ENCODE measurements around the gene LRP2. TPM values are rescaled to one million over a fixed set of nuclear protein-coding genes. Genes with fewer than 3 reads are reported as not detected.
"Not testable (repeated sequence)": the region's sequence is repeated elsewhere in the genome, so short reads cannot be mapped to it uniquely, and the experiment has no call there.

The LRP2 gene
- polyA plus RNA-seq, 4 donors: 0.01 to 10.4 TPM; not detected in 2

GRCh38 chr2:169325886-169326285 lies 36.4 kb downstream of the LRP2 start:
- not testable (repeated sequence) for H3K4me1 ChIP-seq (ENCODE audit: control insufficient read depth in 3 of 3, insufficient read depth in 2 of 3, low read depth in 1 of 3, low read length in 2 of 3); H3K9me3 ChIP-seq (ENCODE audit: control insufficient read depth in 2 of 2, insufficient read depth in 1 of 2, low read depth in 1 of 2, low read length in 1 of 2); FAIRE-seq; H3K4me3 ChIP-seq (ENCODE audit: low read depth in 1 of 3, low read length in 3 of 3); H3K27ac ChIP-seq (ENCODE audit: low read depth in 1 of 3, low read length in 2 of 3); H3K36me3 ChIP-seq (ENCODE audit: control insufficient read depth in 3 of 3, insufficient read depth in 2 of 3, low read depth in 1 of 3, low read length in 3 of 3); H3K27me3 ChIP-seq (ENCODE audit: control insufficient read depth in 3 of 3, insufficient read depth in 3 of 3, low read length in 3 of 3); DNase-seq
- WGBS, 3 donors: no CpG with 5 or more reads among the region's 4 CpGs

DNA sequence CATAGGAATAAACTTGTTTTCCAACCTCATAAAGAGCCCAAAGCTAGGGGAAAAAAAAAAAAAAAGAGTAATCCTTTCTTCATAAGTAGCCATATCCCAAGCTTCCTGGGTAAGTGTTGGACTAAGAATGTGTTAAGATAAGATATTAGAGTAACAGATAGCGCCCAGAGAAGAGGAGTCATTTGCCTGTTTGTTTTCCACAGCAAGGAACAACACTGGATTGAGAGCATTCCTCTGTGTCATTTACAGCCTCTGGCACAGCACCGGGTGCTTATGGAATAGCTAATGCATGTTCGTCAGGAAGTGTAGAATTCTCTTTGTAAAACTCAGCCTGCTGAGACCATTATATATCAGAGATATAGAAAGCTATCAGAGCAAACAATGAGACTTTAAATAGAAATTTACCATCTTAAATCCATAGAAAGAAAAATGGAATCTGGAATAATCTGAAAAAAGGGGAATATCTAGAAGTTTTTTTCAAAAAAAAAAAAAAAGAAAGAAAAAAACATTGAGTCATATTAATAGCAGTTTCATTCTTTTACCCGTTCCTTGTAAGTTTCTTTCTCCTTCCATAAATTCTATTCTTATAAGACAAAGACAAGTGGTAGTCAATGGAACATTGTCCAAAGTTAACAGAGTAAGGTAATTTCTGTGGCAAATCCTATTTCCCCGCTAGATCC lies 37.6 kb downstream of the LRP2 start:
- Histone ChIP-seq H3K36me3 (ENCODE audit: control insufficient read depth in 3 of 3, insufficient read depth in 2 of 3, low read depth in 1 of 3, low read length in 3 of 3) (no peaks in the 10 kb centered on the region), H3K4me1 (ENCODE audit: control insufficient read depth in 3 of 3, insufficient read depth in 2 of 3, low read depth in 1 of 3, low read length in 2 of 3) (peaks cover 0 to 3% (median 0%) of the 10 kb centered on the region in 3 donors), H3K27me3 (ENCODE audit: control insufficient read depth in 3 of 3, insufficient read depth in 3 of 3, low read length in 3 of 3) (no peaks in the 10 kb centered on the region), H3K4me3 (ENCODE audit: low read depth in 1 of 3, low read length in 3 of 3) (no peak overlapping the region), H3K9me3 (ENCODE audit: control insufficient read depth in 2 of 2, insufficient read depth in 1 of 2, low read depth in 1 of 2, low read length in 1 of 2) (no peaks in the 10 kb centered on the region), H3K27ac (ENCODE audit: low read depth in 1 of 3, low read length in 2 of 3) (no peak overlapping the region)
- DNase-seq (peak in 1 of 2 donors; percentile 41), FAIRE-seq (no peak)
- 30 to 50% (median 46%) methylated on average over 5 of the region's 5 CpGs for WGBS, 3 donors

GRCh38 chr2:169323841-169324240 lies 38.5 kb downstream of the LRP2 start:
- H3K27ac ChIP-seq (ENCODE audit: low read depth in 1 of 3, low read length in 2 of 3): no peak overlapping the region
- no peak overlapping the region for H3K4me3 ChIP-seq (ENCODE audit: low read depth in 1 of 3, low read length in 3 of 3)
- no peaks in the 10 kb centered on the region for H3K36me3 ChIP-seq (ENCODE audit: control insufficient read depth in 3 of 3, insufficient read depth in 2 of 3, low read depth in 1 of 3, low read length in 3 of 3)
- no peak for FAIRE-seq
- H3K4me1 ChIP-seq (ENCODE audit: control insufficient read depth in 3 of 3, insufficient read depth in 2 of 3, low read depth in 1 of 3, low read length in 2 of 3): peaks cover 0 to 3% (median 0%) of the 10 kb centered on the region in 3 donors
- no peaks in the 10 kb centered on the region for H3K27me3 ChIP-seq (ENCODE audit: control insufficient read depth in 3 of 3, insufficient read depth in 3 of 3, low read length in 3 of 3)
- no peaks in the 10 kb centered on the region for H3K9me3 ChIP-seq (ENCODE audit: control insufficient read depth in 2 of 2, insufficient read depth in 1 of 2, low read depth in 1 of 2, low read length in 1 of 2)
- no peak for DNase-seq
- WGBS, 3 donors: 63 to 91% (median 89%) methylated on average over 2 of the region's 2 CpGs

GRCh38 chr2:169320561-169320960 lies 41.8 kb downstream of the LRP2 start:
- H3K36me3 ChIP-seq (ENCODE audit: control insufficient read depth in 3 of 3, insufficient read depth in 2 of 3, low read depth in 1 of 3, low read length in 3 of 3): peaks cover 0 to 2% (median 0%) of the 10 kb centered on the region in 3 donors
- peaks cover 0 to 3% (median 0%) of the 10 kb centered on the region in 3 donors for H3K4me1 ChIP-seq (ENCODE audit: control insufficient read depth in 3 of 3, insufficient read depth in 2 of 3, low read depth in 1 of 3, low read length in 2 of 3)
- no peak overlapping the region for H3K27ac ChIP-seq (ENCODE audit: low read depth in 1 of 3, low read length in 2 of 3)
- DNase-seq (no peak), FAIRE-seq (no peak)
- H3K4me3 ChIP-seq (ENCODE audit: low read depth in 1 of 3, low read length in 3 of 3): no peak overlapping the region
- no peaks in the 10 kb centered on the region for H3K27me3 ChIP-seq (ENCODE audit: control insufficient read depth in 3 of 3, insufficient read depth in 3 of 3, low read length in 3 of 3)
- no peaks in the 10 kb centered on the region for H3K9me3 ChIP-seq (ENCODE audit: control insufficient read depth in 2 of 2, insufficient read depth in 1 of 2, low read depth in 1 of 2, low read length in 1 of 2)
- WGBS, 3 donors: 91 to 98% (median 91%) methylated on average over 6 of the region's 6 CpGs

DNA sequence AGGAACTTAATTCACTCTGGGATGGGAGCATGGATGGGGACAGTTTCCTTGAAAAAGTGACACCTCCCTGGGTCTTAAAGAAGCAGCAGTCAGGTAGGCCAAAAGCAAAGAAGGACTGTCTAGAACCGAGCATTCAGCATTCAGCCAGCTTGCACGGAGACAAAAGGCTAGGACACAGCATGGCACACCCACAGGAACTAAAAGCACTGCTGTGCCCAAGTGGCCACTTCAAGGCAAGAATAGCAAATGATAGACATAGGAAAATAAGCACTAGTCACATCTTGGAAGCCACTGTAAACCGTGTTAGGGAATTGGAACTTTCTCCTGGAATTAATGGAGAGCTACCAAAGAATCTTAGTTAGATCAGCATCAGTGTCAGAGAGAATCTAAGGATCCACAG lies 47.0 kb downstream of the LRP2 start:
- H3K9me3 ChIP-seq (ENCODE audit: control insufficient read depth in 2 of 2, insufficient read depth in 1 of 2, low read depth in 1 of 2, low read length in 1 of 2): no peaks in the 10 kb centered on the region
- peaks cover 0 to 2% (median 0%) of the 10 kb centered on the region in 3 donors for H3K36me3 ChIP-seq (ENCODE audit: control insufficient read depth in 3 of 3, insufficient read depth in 2 of 3, low read depth in 1 of 3, low read length in 3 of 3)
- H3K4me3 ChIP-seq (ENCODE audit: low read depth in 1 of 3, low read length in 3 of 3): no peak overlapping the region
- no peak for DNase-seq
- WGBS, 3 donors: 77 to 87% (median 80%) methylated on average over 3 of the region's 3 CpGs
- no peaks in the 10 kb centered on the region for H3K27me3 ChIP-seq (ENCODE audit: control insufficient read depth in 3 of 3, insufficient read depth in 3 of 3, low read length in 3 of 3)
- no peaks in the 10 kb centered on the region for H3K4me1 ChIP-seq (ENCODE audit: control insufficient read depth in 3 of 3, insufficient read depth in 2 of 3, low read depth in 1 of 3, low read length in 2 of 3)
- no peak overlapping the region for H3K27ac ChIP-seq (ENCODE audit: low read depth in 1 of 3, low read length in 2 of 3)
- FAIRE-seq: no peak

GRCh38 chr2:169308349-169308748 lies 54.0 kb downstream of the LRP2 start:
- H3K9me3 ChIP-seq (ENCODE audit: control insufficient read depth in 2 of 2, insufficient read depth in 1 of 2, low read depth in 1 of 2, low read length in 1 of 2); H3K4me3 ChIP-seq (ENCODE audit: low read depth in 1 of 3, low read length in 3 of 3); H3K4me1 ChIP-seq (ENCODE audit: control insufficient read depth in 3 of 3, insufficient read depth in 2 of 3, low read depth in 1 of 3, low read length in 2 of 3); H3K27ac ChIP-seq (ENCODE audit: low read depth in 1 of 3, low read length in 2 of 3); FAIRE-seq; DNase-seq; H3K36me3 ChIP-seq (ENCODE audit: control insufficient read depth in 3 of 3, insufficient read depth in 2 of 3, low read depth in 1 of 3, low read length in 3 of 3); H3K27me3 ChIP-seq (ENCODE audit: control insufficient read depth in 3 of 3, insufficient read depth in 3 of 3, low read length in 3 of 3): not testable (repeated sequence)
- 88 to 94% (median 88%) methylated on average over 5 of the region's 5 CpGs for WGBS, 3 donors

DNA sequence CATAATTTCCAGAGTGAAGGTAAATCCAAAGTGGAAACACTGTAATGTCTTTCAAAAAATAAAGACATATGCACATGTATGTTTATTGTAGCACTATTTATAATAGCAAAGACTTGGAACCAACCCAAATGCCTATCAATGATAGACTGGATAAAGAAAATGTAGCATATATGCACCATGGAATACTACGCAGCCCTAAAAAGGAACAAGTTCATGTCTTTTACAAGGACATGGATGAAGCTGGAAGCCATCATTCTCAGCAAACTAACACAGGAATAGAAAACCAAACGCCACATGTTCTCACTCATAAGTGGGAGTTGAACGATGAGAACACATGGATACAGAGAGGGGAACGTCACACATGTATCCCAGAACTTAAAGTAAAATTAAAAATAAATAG lies 57.6 kb downstream of the LRP2 start:
- not testable (repeated sequence) for DNase-seq; H3K27ac ChIP-seq (ENCODE audit: low read depth in 1 of 3, low read length in 2 of 3); H3K36me3 ChIP-seq (ENCODE audit: control insufficient read depth in 3 of 3, insufficient read depth in 2 of 3, low read depth in 1 of 3, low read length in 3 of 3); H3K9me3 ChIP-seq (ENCODE audit: control insufficient read depth in 2 of 2, insufficient read depth in 1 of 2, low read depth in 1 of 2, low read length in 1 of 2); H3K4me1 ChIP-seq (ENCODE audit: control insufficient read depth in 3 of 3, insufficient read depth in 2 of 3, low read depth in 1 of 3, low read length in 2 of 3); H3K4me3 ChIP-seq (ENCODE audit: low read depth in 1 of 3, low read length in 3 of 3); FAIRE-seq; H3K27me3 ChIP-seq (ENCODE audit: control insufficient read depth in 3 of 3, insufficient read depth in 3 of 3, low read length in 3 of 3)
- WGBS, 3 donors: 90 to 97% (median 92%) methylated on average over 4 of the region's 4 CpGs

- WGBS, 3 donors: 57 to 74% (median 59%) methylated on average over 4 of the region's 4 CpGs
- DNase-seq: peak in 1 of 2 donors; percentile 3
- no peaks in the 10 kb centered on the region for H3K4me1 ChIP-seq (ENCODE audit: control insufficient read depth in 3 of 3, insufficient read depth in 2 of 3, low read depth in 1 of 3, low read length in 2 of 3)
- no peaks in the 10 kb centered on the region for H3K9me3 ChIP-seq (ENCODE audit: control insufficient read depth in 2 of 2, insufficient read depth in 1 of 2, low read depth in 1 of 2, low read length in 1 of 2)
- no peaks in the 10 kb centered on the region for H3K36me3 ChIP-seq (ENCODE audit: control insufficient read depth in 3 of 3, insufficient read depth in 2 of 3, low read depth in 1 of 3, low read length in 3 of 3)
- H3K27ac ChIP-seq (ENCODE audit: low read depth in 1 of 3, low read length in 2 of 3): no peak overlapping the region
- no peaks in the 10 kb centered on the region for H3K27me3 ChIP-seq (ENCODE audit: control insufficient read depth in 3 of 3, insufficient read depth in 3 of 3, low read length in 3 of 3)
- FAIRE-seq: no peak
- no peak overlapping the region for H3K4me3 ChIP-seq (ENCODE audit: low read depth in 1 of 3, low read length in 3 of 3)
Measured at GRCh38 chr2:169303579-169304305, 58.6 kb downstream of the LRP2 start.

All from small intestine (tissue), 7 donors.